Measurements from ENCODE around the gene RAP2A.

DNA sequence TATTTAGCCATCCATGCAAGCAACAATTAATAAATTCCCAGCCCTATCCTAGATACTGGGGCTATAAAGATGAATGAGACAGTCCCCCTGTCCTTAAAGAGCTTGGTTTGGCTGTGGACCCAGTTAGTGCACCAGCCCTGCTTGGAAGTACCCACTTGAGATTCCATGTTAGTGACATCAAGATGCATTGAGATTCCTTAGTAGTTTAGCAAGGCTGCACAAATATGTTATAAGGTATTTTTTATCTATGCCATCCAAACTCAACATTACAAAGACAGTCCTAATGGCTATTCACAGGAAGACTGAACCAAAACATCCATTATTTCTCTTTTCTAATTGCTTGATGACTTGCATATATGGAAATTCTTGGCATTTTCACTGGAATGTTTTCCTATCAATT lies 48.8 kb upstream of the RAP2A start:
- TF ChIP-seq POLR2A (IDR thresholded peaks at IDR 0.05): no peak
- TF ChIP-seq, protein P1, sequence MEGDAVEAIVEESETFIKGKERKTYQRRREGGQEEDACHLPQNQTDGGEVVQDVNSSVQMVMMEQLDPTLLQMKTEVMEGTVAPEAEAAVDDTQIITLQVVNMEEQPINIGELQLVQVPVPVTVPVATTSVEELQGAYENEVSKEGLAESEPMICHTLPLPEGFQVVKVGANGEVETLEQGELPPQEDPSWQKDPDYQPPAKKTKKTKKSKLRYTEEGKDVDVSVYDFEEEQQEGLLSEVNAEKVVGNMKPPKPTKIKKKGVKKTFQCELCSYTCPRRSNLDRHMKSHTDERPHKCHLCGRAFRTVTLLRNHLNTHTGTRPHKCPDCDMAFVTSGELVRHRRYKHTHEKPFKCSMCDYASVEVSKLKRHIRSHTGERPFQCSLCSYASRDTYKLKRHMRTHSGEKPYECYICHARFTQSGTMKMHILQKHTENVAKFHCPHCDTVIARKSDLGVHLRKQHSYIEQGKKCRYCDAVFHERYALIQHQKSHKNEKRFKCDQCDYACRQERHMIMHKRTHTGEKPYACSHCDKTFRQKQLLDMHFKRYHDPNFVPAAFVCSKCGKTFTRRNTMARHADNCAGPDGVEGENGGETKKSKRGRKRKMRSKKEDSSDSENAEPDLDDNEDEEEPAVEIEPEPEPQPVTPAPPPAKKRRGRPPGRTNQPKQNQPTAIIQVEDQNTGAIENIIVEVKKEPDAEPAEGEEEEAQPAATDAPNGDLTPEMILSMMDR (IDR thresholded peaks at IDR 0.05): no peak
- no peak for TF ChIP-seq POLR2AphosphoS5 (IDR thresholded peaks at IDR 0.05; ENCODE audit: insufficient read depth in 1 of 2, low read depth in 1 of 2)
